Measurements from ENCODE around the gene CAND2. TPM values are rescaled to one million over a fixed set of nuclear protein-coding genes. Genes with fewer than 3 reads are reported as not detected.

Gene CAND2
- total and polyA plus RNA-seq, 9 of the 15 experiments (the other 6 are each of a cell fraction or from before 2014, with no cell fraction given), result 0.91 to 14.9 (median 4.3) TPM

DNA sequence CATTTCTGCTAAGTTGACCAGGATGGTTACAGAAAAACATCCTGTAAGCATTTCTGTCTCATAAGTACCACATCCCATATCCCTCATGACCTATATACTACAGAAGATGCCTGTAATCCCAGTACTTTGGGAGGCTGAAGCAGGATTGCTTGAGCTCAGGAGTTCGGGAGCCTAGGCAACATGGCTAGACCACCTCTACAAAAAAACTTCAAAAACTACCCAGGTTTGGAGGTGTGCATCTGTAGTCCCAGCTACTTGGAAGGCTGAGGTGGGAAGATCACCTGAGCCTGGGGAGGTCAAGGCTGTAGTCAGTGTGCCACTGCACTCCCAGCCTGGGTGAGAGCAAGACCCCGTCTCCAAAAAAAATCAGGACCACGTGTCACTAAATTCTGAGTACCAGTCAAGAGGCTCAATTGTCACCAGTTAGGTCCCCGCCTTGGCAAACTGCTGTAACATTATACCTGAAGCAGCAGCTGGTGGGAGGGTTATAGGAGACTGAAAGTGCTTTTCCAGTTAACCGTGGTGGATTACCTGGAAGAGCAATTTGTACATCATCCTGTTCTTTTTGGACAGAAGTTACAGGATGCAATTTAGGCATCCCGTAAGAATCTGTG lies 38.7 kb downstream of the CAND2 start (continued):
- TF ChIP-seq, protein P1, sequence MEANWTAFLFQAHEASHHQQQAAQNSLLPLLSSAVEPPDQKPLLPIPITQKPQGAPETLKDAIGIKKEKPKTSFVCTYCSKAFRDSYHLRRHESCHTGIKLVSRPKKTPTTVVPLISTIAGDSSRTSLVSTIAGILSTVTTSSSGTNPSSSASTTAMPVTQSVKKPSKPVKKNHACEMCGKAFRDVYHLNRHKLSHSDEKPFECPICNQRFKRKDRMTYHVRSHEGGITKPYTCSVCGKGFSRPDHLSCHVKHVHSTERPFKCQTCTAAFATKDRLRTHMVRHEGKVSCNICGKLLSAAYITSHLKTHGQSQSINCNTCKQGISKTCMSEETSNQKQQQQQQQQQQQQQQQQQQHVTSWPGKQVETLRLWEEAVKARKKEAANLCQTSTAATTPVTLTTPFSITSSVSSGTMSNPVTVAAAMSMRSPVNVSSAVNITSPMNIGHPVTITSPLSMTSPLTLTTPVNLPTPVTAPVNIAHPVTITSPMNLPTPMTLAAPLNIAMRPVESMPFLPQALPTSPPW (CRISPR knock-in tag; IDR thresholded peaks at IDR 0.05), result no peak
- TF ChIP-seq ZNF76 (CRISPR knock-in tag; IDR thresholded peaks at IDR 0.05; ENCODE audit: borderline replicate concordance) (no peak), JUNB (CRISPR knock-in tag; conservative IDR thresholded peaks at IDR 0.05) (no peak), ZFPM2 (CRISPR knock-in tag; IDR thresholded peaks at IDR 0.05) (no peak), KLF16 (IDR thresholded peaks at IDR 0.05) (no peak), KLF10 (CRISPR knock-in tag; IDR thresholded peaks at IDR 0.05) (no peak), BDP1 (IDR thresholded peaks at IDR 0.05; ENCODE audit: insufficient read depth, insufficient read length) (no peak), FOXA3 (CRISPR knock-in tag; conservative IDR thresholded peaks at IDR 0.05 in 1 of 2, IDR thresholded peaks at IDR 0.05 in 1 of 2) (no peak), CXXC5 (CRISPR knock-in tag; IDR thresholded peaks at IDR 0.05) (no peak), XRCC5 (IDR thresholded peaks at IDR 0.05; ENCODE audit: low read depth, low read length) (no peak), KLF1 (tag; IDR thresholded peaks at IDR 0.05) (no peak), TAL1 (IDR thresholded peaks at IDR 0.05) (no peak), PHF8 (IDR thresholded peaks at IDR 0.05; ENCODE audit: borderline replicate concordance, low read length) (no peak), PML (IDR thresholded peaks at IDR 0.05; ENCODE audit: low read length) (0 out of 2 replicates have a peak, but pooled peaks have one; percentile 23), MAFF (IDR thresholded peaks at IDR 0.05; ENCODE audit: low read length) (no peak), ZNF584 (CRISPR knock-in tag; IDR thresholded peaks at IDR 0.05; ENCODE audit: low read depth) (no peak), SIRT6 (IDR thresholded peaks at IDR 0.05; ENCODE audit: low read depth, low read length) (peak; percentile 87), RCOR1 (IDR thresholded peaks at IDR 0.05; ENCODE audit: borderline replicate concordance in 1 of 2, low read depth in 2 of 2, low read length in 2 of 2) (no peak), NR2F6 (CRISPR knock-in tag; IDR thresholded peaks at IDR 0.05) (no peak), RAD51 (IDR thresholded peaks at IDR 0.05; ENCODE audit: borderline replicate concordance, low read depth) (no peak), RBM25 (IDR thresholded peaks at IDR 0.05; ENCODE audit: low read depth, low read length, severe bottlenecking) (no peak), ILF3 (IDR thresholded peaks at IDR 0.05; ENCODE audit: borderline replicate concordance) (no peak), BHLHE40 (IDR thresholded peaks at IDR 0.05; ENCODE audit: low read length) (no peak), ZNF24 (IDR thresholded peaks at IDR 0.05) (no peak), PYGO2 (tag; IDR thresholded peaks at IDR 0.05) (no peak), RBM39 (optimal IDR thresholded peaks at IDR 0.05; ENCODE audit: low read depth, low read length) (no peak)
- TF ChIP-seq, protein P2, sequence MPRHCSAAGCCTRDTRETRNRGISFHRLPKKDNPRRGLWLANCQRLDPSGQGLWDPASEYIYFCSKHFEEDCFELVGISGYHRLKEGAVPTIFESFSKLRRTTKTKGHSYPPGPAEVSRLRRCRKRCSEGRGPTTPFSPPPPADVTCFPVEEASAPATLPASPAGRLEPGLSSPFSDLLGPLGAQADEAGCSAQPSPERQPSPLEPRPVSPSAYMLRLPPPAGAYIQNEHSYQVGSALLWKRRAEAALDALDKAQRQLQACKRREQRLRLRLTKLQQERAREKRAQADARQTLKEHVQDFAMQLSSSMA (CRISPR knock-in tag; IDR thresholded peaks at IDR 0.05), result no peak
- TF ChIP-seq, protein P3, sequence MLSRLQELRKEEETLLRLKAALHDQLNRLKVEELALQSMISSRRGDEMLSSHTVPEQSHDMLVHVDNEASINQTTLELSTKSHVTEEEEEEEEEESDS (CRISPR knock-in tag; IDR thresholded peaks at IDR 0.05), result no peak
- TF ChIP-seq, protein P4, sequence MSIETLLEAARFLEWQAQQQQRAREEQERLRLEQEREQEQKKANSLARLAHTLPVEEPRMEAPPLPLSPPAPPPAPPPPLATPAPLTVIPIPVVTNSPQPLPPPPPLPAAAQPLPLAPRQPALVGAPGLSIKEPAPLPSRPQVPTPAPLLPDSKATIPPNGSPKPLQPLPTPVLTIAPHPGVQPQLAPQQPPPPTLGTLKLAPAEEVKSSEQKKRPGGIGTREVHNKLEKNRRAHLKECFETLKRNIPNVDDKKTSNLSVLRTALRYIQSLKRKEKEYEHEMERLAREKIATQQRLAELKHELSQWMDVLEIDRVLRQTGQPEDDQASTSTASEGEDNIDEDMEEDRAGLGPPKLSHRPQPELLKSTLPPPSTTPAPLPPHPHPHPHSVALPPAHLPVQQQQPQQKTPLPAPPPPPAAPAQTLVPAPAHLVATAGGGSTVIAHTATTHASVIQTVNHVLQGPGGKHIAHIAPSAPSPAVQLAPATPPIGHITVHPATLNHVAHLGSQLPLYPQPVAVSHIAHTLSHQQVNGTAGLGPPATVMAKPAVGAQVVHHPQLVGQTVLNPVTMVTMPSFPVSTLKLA (conservative IDR thresholded peaks at IDR 0.05), result no peak

Data from K562 (cell line).